Hindlimb muscle (tissue), 1 donor: Measurements from ENCODE around the gene TFF1. TPM values are rescaled to one million over a fixed set of nuclear protein-coding genes. Genes with fewer than 3 reads are reported as not detected.

Experiments used
- DNase-seq: peaks from one replicate; pipeline ENCODE4 v3.0.0-alpha.2; 2013
- polyA plus RNA-seq: library from polyadenylated mRNA; unstranded; fragments of 120-200 nt; gene quantifications from one replicate; pipeline ENCODE4 v1.2.1, GENCODE V29; 2013; ENCODE audit not compliant: insufficient read length

TFF1 gene
- polyA plus RNA-seq, 1 donor = not detected

DNA sequence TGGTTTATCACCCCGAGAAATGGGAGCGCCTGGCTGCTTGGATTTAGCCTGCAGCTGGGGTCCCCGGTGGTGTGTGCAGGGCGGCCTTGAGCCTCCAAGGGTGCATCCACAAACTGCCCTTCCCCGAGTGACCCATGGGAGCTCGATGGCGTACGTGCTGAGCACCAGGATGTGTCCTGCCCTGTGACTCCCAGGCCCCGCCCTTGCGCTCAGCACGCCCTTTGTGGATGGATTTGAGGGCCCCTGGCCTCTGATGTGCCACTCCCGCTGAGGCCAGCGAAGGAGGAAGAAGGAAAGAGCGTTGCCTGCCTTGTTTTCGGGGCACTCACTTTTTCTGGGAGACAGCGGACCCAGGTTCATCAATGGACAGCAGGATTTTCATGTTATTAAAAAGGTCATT is 49.4 kb downstream of the TFF1 start:
- no peak for DNase-seq

GRCh38 chr21:42315296-42315891 is 50.9 kb downstream of the TFF1 start, which contains the start of gene TFF3:
Gene TFF3, minus strand, starts transcription at chr21:42315409. Its CDS starts 35 bp downstream, at chr21:42315374.
- no peak for DNase-seq

- DNase-seq = no peak
Observed at GRCh38 chr21:42314616-42315295, 51.6 kb downstream of the TFF1 start.

DNA sequence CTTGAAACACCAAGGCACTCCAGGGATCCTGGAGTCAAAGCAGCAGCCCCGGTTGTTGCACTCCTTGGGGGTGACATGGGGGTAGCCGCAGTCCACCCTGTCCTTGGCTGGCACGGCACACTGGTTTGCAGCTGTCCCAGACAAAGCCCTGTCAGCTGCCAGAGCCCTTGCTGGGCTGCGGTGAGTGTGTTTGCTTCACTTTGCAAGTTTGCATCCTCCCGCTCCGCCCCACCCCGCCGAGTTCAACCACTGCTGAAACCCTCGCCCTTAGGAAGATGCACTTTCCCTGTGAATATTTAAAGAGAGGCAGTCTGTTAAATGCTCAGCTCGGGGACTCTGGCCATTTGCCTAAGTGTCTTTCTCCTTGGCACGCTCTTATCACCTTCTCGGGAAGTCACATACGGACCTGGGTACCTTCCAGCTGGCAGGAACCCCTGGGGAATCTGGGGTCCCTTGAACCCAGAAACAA is 52.8 kb downstream of the TFF1 start:
- no peak for DNase-seq

GRCh38 chr21:42312626-42313104 is 53.7 kb downstream of the TFF1 start:
- DNase-seq = no peak

Other genes starting within 250 kb of the TFF1 start
- gene ABCG1, start 147.4 kb downstream of the TFF1 start, polyA plus RNA-seq = 9.8 TPM
- gene TFF3, start 51.1 kb downstream of the TFF1 start, polyA plus RNA-seq = 1.7 TPM
- gene TFF2, start 15.5 kb downstream of the TFF1 start, polyA plus RNA-seq = not detected
- not detected for gene TMPRSS3, start 29.5 kb upstream of the TFF1 start, polyA plus RNA-seq
- gene UBASH3A, start 37.4 kb upstream of the TFF1 start, polyA plus RNA-seq = not detected
- 0.28 TPM for gene RSPH1, start 129.7 kb upstream of the TFF1 start, polyA plus RNA-seq
- 2.5 TPM for gene SLC37A1, start 147.3 kb upstream of the TFF1 start, polyA plus RNA-seq